Effector memory CD4-positive, alpha-beta T cell (primary cell): ENCODE data around the gene GCSAM.

Source experiments
- DNase-seq, 3 donors: peaks; one replicate each; pipeline ENCODE4 v3.0.0-alpha.2; 2020
- H3K27ac ChIP-seq: 2 replicates; pipeline ENCODE4 v1.7.0; 2013; ENCODE audit warnings: mild to moderate bottlenecking, low read length, moderate library complexity; ENCODE audit not compliant: insufficient read depth, poor library complexity, severe bottlenecking
- H3K27me3 ChIP-seq: replicated peaks from 2 replicates; pipeline ENCODE4 v1.7.0; 2013; ENCODE audit warnings: mild to moderate bottlenecking, low read length; ENCODE audit not compliant: insufficient read depth, control insufficient read depth, poor library complexity, severe bottlenecking
- H3K36me3 ChIP-seq: 2 replicates; pipeline ENCODE4 v1.7.0; 2013; ENCODE audit warnings: mild to moderate bottlenecking, low read length, moderate library complexity; ENCODE audit not compliant: control insufficient read depth, insufficient read depth
- H3K4me1 ChIP-seq: 2 replicates; pipeline ENCODE4 v1.7.0; 2013; ENCODE audit warnings: low read length, mild to moderate bottlenecking; ENCODE audit not compliant: control insufficient read depth, insufficient read depth, poor library complexity, severe bottlenecking
- H3K4me3 ChIP-seq: 2 replicates; pipeline ENCODE4 v1.7.0; 2013; ENCODE audit warnings: low read length, low read depth, mild to moderate bottlenecking; ENCODE audit not compliant: insufficient read depth, poor library complexity, severe bottlenecking
- H3K9me3 ChIP-seq: 2 replicates; pipeline ENCODE4 v1.7.0; 2013; ENCODE audit warnings: mild to moderate bottlenecking, low read length, moderate library complexity; ENCODE audit not compliant: control insufficient read depth

GCSAM gene

GRCh38 chr3:112131111-112131510, 1.9 kb downstream of the GCSAM start:
- H3K27ac ChIP-seq, result peak overlapping the region; percentile 80
- H3K36me3 ChIP-seq, result no peaks in the 10 kb centered on the region
- H3K27me3 ChIP-seq, result no peaks in the 10 kb centered on the region
- peaks cover 78% of the 10 kb centered on the region for H3K4me1 ChIP-seq
- DNase-seq, result no peak
- no peak overlapping the region for H3K4me3 ChIP-seq
- H3K9me3 ChIP-seq, result no peaks in the 10 kb centered on the region

- Histone ChIP-seq H3K27ac (peak overlapping the region; percentile 80), H3K4me1 (peaks cover 77% of the 10 kb centered on the region), H3K9me3 (no peaks in the 10 kb centered on the region), H3K27me3 (no peaks in the 10 kb centered on the region), H3K36me3 (no peaks in the 10 kb centered on the region), H3K4me3 (no peak overlapping the region)
- no peak for DNase-seq
These were observed 2.4 kb downstream of the GCSAM start for GRCh38 chr3:112130638-112130993.

GRCh38 chr3:112129925-112130637, 3.0 kb downstream of the GCSAM start:
- no peaks in the 10 kb centered on the region for H3K36me3 ChIP-seq
- peaks cover 77% of the 10 kb centered on the region for H3K4me1 ChIP-seq
- peak overlapping the region; percentile 80 for H3K27ac ChIP-seq
- no peaks in the 10 kb centered on the region for H3K9me3 ChIP-seq
- H3K4me3 ChIP-seq, result no peak overlapping the region
- DNase-seq, result no peak
- no peaks in the 10 kb centered on the region for H3K27me3 ChIP-seq

GRCh38 chr3:112128843-112129727, 4.0 kb downstream of the GCSAM start:
- Histone ChIP-seq H3K36me3 (no peaks in the 10 kb centered on the region), H3K27ac (peak overlapping the region; percentile 80), H3K4me3 (peak overlapping the region; percentile 12), H3K9me3 (no peaks in the 10 kb centered on the region), H3K27me3 (no peaks in the 10 kb centered on the region), H3K4me1 (peaks cover 68% of the 10 kb centered on the region)
- DNase-seq, result peak; percentile 7 to 49 (median 26)

DNA sequence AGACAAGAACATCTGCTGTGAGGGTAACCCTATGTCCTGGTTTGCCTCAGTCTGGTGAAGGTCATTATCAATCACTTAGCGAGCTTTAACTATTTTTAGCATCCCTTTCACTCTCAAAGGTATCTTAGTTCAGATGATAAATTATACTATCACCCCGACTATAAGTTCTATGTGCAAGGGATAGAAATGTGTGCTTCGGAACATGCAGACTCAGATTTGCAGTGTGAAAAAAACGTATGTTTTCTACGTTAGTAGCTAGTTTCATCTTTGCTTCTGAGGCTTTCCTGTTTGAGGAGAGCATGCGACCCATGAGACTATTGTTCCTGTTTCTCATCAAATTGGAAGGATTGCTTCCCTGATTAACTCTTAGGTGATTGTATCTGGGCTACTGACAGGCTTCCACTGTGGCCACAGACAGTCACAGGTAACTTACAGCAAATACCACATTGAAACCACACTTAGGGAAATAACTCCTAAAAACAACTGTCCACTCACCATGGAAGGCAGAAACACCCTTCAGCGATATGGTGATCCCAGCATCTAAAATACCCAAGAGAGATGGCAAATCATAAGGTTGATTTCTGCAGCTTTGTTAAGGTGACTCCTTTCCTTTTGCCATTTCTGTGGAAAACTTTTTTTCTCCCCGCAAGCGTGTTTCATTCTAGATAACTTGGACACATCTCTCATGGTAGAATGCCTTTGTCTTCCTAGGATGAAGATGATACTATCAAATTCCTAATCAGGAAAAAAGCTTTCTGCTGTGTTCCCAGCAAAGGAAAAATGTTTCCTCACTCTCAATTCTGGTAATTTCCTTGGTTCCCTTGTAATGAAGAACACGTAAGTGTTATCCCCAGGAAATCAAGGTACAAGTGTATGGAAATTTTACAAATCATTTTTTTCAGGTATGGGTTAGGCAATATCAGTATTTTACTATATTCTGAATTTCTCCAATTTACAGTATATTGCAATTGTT, 5.2 kb downstream of the GCSAM start:
- Histone ChIP-seq H3K4me3 (peak overlapping the region; percentile 26), H3K27ac (peak overlapping the region; percentile 80)

DNA sequence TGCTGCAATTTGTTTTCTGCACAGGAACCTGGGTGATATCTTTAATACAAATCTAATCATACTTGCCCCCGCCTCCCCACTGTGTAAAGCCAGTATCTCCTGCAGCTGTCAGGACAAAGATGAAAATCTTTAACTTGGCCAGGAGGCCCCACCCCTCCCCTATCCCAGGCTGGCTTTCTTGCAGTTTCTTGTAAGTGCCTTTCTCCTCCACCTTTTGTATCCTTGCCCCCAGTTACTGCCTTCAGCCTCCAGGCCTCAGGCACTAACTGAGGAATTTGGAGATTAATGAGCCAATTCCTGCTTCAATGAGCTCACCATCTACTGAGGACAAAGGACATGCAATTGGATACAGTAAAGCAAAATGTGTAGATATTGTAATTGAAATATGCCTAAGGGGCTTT, 6.5 kb downstream of the GCSAM start:
- no peak for DNase-seq
- Histone ChIP-seq H3K27me3 (no peaks in the 10 kb centered on the region), H3K9me3 (no peaks in the 10 kb centered on the region), H3K27ac (peak overlapping the region; percentile 80), H3K4me3 (peak overlapping the region; percentile 35), H3K36me3 (peaks cover 13% of the 10 kb centered on the region), H3K4me1 (peaks cover 54% of the 10 kb centered on the region)

More for the DNA sequence above, 5.2 kb downstream of the GCSAM start:
- H3K27me3 ChIP-seq, result no peaks in the 10 kb centered on the region
- peaks cover 56% of the 10 kb centered on the region for H3K4me1 ChIP-seq
- DNase-seq, result no peak
- H3K36me3 ChIP-seq, result peaks cover 12% of the 10 kb centered on the region
- H3K9me3 ChIP-seq, result no peaks in the 10 kb centered on the region

- no peak for DNase-seq
- Histone ChIP-seq H3K27ac (no peak overlapping the region), H3K9me3 (no peaks in the 10 kb centered on the region), H3K27me3 (no peaks in the 10 kb centered on the region), H3K4me1 (peaks cover 49% of the 10 kb centered on the region), H3K4me3 (no peak overlapping the region), H3K36me3 (peaks cover 13% of the 10 kb centered on the region)
These were observed 8.0 kb downstream of the GCSAM start for GRCh38 chr3:112124907-112125607.

DNA sequence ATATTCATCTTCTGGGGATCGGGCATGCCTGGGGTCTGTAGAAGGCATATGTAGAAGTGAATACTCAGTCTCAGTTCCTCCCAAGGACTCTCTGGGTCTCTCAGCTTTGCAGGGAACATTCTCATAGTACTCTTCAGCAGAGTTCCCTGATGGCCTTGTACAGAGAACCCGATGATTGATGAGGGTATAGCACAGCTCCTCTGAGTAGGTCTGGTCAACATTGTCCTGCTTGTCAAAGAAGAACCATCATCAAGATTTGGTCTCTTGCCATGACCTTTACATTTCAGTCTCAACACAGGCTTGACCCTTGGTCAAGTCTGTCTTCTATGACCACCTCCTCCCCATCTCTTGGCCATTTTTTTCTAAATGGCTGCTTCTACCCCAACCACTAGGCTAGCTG, 9.5 kb downstream of the GCSAM start:
- H3K4me1 ChIP-seq, result peaks cover 34% of the 10 kb centered on the region
- no peak overlapping the region for H3K4me3 ChIP-seq
- peaks cover 13% of the 10 kb centered on the region for H3K36me3 ChIP-seq
- no peak overlapping the region for H3K27ac ChIP-seq
- no peak for DNase-seq
- H3K9me3 ChIP-seq, result no peaks in the 10 kb centered on the region
- H3K27me3 ChIP-seq, result no peaks in the 10 kb centered on the region

DNA sequence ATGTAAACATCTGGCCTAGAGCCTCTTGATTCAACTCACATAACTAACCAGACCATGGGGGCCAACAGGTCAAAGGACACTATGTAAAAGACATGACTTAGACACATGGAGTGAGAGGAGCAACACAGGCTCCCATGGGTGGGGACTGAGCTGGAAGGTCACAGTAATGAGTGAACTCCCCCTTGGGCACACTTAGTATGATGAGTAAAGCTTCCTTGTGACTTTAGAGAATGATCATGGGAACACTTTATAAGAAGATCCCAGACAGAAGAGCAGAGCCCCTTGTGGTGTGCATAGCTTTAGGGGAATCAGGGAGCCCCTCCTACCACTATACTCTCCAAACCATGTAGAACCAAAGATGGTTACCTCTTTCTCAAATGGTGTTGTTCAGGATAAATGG, 10.2 kb downstream of the GCSAM start:
- Histone ChIP-seq H3K9me3 (no peaks in the 10 kb centered on the region), H3K4me1 (peaks cover 28% of the 10 kb centered on the region)

More for the DNA sequence above, 10.2 kb downstream of the GCSAM start:
- peaks cover 13% of the 10 kb centered on the region for H3K36me3 ChIP-seq
- H3K27me3 ChIP-seq, result no peaks in the 10 kb centered on the region
- DNase-seq, result no peak
- no peak overlapping the region for H3K27ac ChIP-seq
- no peak overlapping the region for H3K4me3 ChIP-seq
